ENCODE data around the gene UBE2D2. TPM values are rescaled to one million over a fixed set of nuclear protein-coding genes. Genes with fewer than 3 reads are reported as not detected.
"Not testable (repeated sequence)": the region's sequence is repeated elsewhere in the genome, so short reads cannot be mapped to it uniquely, and the experiment has no call there.

UBE2D2 gene
- total RNA-seq, 4 donors from 2014 or later, result 80.0 to 99.8 (median 85.0) TPM

DNA sequence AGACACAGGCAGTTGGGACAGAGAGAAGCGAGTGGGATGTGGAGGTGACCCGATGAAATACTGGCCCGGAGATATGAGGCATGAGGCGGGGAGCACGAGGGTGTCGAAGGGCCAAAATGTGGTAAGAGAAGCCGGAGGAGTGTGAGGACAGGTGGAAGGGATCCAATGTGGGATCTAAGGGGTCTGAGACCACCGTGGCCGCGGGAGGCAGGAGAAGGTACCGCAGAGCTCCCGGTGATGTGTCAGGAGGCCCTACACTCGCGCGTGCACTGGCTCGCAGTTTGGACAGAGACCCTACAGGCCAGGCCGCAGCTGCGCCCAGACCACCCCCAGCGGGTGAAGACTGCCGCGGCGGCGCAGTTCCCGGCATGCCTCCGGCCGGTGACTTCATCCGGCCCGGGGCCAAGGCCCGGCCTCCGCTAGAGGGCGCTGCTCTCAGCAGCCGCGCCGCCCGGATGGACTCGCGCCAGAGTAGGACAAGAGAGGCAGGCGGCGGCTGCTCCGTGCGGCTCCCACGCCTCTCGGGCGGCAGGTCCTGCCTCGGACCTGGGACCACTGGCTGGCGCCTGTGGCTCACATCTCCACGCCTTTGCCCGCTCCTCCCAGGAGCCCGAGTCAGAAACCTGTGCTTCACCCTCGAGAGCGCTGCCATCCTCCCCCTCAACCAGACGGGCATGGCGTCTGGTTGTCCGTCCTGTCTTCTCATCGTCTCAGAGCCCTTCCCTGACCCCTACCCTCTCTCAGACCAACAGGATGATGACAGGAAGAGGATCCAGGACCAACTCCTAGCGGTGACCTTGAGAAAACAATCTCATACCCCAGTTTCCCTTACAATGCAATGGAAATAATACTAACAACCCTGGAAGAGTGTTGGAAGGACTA is 43.2 kb upstream of the UBE2D2 start:
- H3K4me3 ChIP-seq (ENCODE audit: low read depth, poor library complexity, severe bottlenecking), result no peak overlapping the region
- intact Hi-C loops (cut with DNase I; ENCODE audit: low total_unique reads), result loop anchor here (10.0 kb wide), 1 partner anchor 233 kb away; no protein-coding TSS in a partner anchor
- peak; percentile 88 to 98 for DNase-seq (ENCODE audit: low spot score in 2 of 2)
- WGBS, 2 donors, result 7 to 8% methylated on average over 38 to 40 of the region's 56 CpGs
- TF ChIP-seq, protein P1, sequence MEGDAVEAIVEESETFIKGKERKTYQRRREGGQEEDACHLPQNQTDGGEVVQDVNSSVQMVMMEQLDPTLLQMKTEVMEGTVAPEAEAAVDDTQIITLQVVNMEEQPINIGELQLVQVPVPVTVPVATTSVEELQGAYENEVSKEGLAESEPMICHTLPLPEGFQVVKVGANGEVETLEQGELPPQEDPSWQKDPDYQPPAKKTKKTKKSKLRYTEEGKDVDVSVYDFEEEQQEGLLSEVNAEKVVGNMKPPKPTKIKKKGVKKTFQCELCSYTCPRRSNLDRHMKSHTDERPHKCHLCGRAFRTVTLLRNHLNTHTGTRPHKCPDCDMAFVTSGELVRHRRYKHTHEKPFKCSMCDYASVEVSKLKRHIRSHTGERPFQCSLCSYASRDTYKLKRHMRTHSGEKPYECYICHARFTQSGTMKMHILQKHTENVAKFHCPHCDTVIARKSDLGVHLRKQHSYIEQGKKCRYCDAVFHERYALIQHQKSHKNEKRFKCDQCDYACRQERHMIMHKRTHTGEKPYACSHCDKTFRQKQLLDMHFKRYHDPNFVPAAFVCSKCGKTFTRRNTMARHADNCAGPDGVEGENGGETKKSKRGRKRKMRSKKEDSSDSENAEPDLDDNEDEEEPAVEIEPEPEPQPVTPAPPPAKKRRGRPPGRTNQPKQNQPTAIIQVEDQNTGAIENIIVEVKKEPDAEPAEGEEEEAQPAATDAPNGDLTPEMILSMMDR (IDR thresholded peaks at IDR 0.05), result peak in 1 of 3 donors; percentile 95
- no peak for TF ChIP-seq POLR2A (IDR thresholded peaks at IDR 0.05)

DNA sequence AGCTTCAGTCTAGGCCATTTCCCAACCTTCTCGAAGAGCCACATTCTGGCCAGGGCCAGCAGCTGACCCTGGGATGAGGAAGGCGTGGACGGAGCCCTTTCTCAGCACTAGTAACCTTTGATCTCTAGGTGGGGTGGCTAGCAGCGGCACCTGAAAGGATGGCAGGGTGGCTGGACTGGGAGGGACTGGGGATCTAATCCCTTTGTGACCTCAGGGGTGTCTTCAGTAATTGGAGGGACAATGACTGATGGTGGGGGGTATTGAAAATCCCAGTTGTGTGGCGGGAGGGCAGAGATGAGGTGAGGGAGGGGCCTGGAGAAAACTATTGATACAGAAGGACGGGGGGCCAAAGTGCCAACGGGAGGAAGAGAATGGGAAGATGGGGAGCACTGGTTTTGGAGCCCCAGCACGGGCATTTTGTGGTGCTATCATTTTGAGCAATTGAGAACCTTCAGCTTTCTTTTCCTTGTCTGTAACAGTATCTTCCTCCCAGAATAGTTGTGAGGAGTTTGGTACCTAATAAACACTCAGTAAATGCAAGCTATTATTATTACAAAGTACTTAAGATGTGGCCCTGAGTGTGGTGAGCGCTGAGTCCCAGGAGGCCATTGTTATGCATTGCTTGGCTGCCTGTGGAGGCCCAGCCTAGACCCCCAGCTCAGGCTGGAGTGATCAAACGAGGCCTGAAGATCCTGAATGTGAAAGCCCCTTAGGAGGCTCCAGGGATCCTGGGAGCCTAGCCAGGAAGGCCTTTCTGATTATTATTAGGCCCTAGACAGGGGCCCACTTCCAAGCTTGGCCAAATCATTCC is 37.3 kb upstream of the UBE2D2 start:
- whole genome bisulfite sequencing, 2 donors, result 85 to 88% methylated on average over 10 of the region's 10 CpGs
- H3K4me3 ChIP-seq (ENCODE audit: low read depth, poor library complexity, severe bottlenecking), result no peak overlapping the region
- no peak for TF ChIP-seq POLR2A (IDR thresholded peaks at IDR 0.05)
- TF ChIP-seq, protein P1 (IDR thresholded peaks at IDR 0.05), result no peak
- intact Hi-C loops (cut with DNase I; ENCODE audit: low total_unique reads), result no loop called here
- DNase-seq (ENCODE audit: low spot score in 2 of 2), result no peak

DNA sequence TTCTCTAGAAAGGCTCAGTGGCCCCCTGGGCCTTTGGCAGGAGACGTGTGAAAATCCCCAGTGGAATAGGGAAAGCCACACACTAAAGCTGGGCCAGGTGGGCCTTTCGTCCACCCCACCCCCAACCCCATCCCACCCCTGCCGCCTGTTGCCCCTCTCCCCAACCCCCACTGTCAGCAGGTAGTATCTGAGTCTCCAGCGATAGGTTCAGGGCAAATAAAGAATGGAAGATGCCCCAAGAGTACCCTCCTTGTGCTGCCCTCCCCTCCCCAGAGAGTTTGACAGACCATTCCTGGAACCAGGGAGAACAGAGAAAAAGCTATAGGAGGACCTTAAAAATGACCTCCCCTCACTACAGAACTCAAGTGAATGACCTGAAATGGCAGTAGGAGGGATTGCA is 36.7 kb upstream of the UBE2D2 start:
- intact Hi-C loops (cut with DNase I; ENCODE audit: low total_unique reads), result no loop called here
- WGBS, 2 donors, result 85 to 100% methylated on average over 4 of the region's 4 CpGs
- DNase-seq (ENCODE audit: low spot score in 2 of 2), result no peak
- TF ChIP-seq, protein P1 (IDR thresholded peaks at IDR 0.05), result no peak
- no peak for TF ChIP-seq POLR2A (IDR thresholded peaks at IDR 0.05)
- no peak overlapping the region for H3K4me3 ChIP-seq (ENCODE audit: low read depth, poor library complexity, severe bottlenecking)

DNA sequence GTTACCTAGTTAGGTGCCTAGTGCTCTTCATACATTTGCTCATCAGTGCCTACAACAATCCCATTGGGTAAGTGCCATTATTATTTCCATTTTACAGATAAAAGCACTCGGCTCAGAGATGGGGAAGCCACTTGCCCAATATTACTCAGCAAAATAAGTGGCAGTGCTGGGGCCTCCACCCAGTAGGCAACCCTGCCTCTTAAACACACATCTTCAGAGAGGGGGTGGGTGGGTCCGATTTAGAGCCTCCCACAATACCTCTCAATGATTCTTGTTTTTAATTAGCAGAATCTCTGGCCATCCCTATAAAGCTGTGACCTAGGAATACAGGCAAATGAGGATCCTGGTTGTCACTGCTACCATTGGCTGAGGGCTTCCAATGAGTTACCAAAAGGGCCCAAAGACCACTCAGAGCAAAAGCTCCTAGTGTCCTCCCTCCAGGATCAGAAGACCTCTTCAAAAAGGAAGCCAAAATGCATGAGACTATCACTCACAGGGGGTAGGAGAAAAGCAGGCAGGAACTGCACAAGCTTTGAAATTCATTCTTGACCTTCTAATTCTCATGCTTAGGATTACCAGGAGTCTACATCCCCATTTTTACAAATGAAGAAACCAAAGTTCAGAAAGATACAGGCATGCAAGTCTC is 36.1 kb upstream of the UBE2D2 start:
- intact Hi-C loops (cut with DNase I; ENCODE audit: low total_unique reads), result no loop called here
- WGBS, 2 donors, result 65 to 70% methylated on average over 2 of the region's 2 CpGs
- no peak overlapping the region for H3K4me3 ChIP-seq (ENCODE audit: low read depth, poor library complexity, severe bottlenecking)
- no peak for DNase-seq (ENCODE audit: low spot score in 2 of 2)
- TF ChIP-seq, protein P1 (IDR thresholded peaks at IDR 0.05), result no peak
- TF ChIP-seq POLR2A (IDR thresholded peaks at IDR 0.05), result no peak

DNA sequence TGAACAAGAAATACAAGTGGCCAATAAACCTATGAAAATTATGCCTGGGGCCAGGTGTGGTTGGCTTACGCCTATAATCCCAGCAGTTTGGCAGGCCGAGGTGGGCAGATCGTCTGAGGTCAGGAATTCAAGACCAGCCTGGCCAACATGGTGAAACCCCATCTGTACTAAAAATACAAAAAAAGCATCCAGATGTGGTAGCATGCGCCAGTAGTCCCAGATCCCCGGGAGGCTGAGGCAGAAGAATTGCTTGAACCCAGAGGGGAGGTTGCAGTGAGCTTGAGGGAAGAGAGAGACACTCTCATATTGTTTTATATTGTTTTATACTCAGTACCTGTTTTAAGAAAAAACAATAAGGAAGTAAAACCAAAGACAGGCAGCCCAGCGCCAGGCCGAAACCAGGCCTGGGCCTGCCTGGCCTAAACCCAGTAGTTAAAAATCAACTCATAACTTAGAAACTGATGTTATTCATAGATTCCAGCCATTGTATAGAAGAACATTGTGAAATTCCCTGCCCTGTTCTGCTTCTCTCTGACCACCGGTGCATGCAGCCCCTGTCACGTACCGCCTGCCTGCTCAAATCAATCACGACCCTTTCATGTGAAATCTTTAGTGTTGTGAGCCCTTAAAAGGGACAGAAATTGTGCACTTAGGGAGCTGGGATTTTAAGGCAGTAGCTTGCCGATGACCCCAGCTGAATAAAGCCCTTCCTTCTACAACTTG is 35.4 kb upstream of the UBE2D2 start:
- DNase-seq (ENCODE audit: low spot score in 2 of 2); H3K4me3 ChIP-seq (ENCODE audit: low read depth, poor library complexity, severe bottlenecking); intact Hi-C loops (cut with DNase I; ENCODE audit: low total_unique reads): not testable (repeated sequence)
- WGBS, 2 donors, result 82 to 85% methylated on average over 12 of the region's 12 CpGs

DNA sequence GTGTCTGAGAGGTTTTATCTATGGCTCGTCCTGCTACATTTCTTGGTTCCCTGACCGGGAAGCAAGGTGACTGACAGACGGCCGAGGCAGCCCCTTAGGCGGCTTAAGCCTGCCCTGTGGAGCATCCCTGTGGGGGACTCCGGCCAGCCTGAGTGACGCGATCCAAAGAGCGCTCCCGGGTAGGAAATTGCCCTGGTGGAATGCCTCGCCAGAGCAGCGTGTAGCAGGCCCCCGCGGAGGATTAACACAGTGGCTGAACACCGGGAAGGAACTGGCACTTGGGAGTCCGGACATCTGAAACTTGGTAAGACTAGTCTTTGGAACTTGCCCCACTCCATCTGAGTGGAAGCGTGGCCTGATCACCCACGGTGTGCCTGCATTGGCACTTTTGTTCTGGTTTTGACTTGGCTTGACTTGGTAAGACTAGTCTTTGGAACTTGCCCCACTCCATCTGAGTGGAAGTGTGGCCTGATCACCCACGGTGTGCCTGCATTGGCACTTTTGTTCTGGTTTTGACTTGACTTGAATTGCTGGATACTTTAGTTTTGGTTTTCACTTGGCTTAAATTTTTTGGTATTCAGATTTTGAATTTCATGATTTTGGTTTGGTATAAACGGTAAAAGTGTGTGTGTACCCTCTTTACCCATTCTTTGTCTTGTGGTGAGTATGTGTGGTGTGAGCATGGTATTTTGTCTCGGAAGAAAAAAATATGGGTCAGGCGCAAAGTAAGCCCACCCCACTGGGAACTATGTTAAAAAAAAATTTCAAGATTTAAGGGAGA is 34.6 kb upstream of the UBE2D2 start:
- H3K4me3 ChIP-seq (ENCODE audit: low read depth, poor library complexity, severe bottlenecking); intact Hi-C loops (cut with DNase I; ENCODE audit: low total_unique reads); DNase-seq (ENCODE audit: low spot score in 2 of 2): not testable (repeated sequence)
- 90 to 92% methylated on average over 13 to 22 of the region's 22 CpGs for WGBS, 2 donors

DNA sequence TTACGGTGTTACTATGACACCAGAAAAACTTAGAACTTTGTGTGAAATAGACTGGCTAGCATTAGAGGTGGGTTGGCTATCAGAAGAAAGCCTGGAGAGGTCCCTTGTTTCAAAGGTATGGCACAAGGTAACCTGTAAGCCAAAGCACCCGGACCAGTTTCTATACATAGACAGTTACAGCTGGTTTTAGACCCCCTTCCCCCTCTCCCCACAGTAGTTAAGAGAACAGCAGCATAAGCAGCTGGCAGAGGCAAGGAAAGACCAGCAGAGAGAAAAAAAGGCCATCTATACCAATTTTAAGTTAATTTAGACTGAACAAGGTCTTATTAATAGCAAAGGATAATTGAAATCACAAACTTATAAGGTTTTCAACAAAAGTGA is 34.1 kb upstream of the UBE2D2 start:
- DNase-seq (ENCODE audit: low spot score in 2 of 2); H3K4me3 ChIP-seq (ENCODE audit: low read depth, poor library complexity, severe bottlenecking); intact Hi-C loops (cut with DNase I; ENCODE audit: low total_unique reads): not testable (repeated sequence)
- 77 to 84% methylated on average over 2 of the region's 2 CpGs for whole genome bisulfite sequencing, 2 donors

DNA sequence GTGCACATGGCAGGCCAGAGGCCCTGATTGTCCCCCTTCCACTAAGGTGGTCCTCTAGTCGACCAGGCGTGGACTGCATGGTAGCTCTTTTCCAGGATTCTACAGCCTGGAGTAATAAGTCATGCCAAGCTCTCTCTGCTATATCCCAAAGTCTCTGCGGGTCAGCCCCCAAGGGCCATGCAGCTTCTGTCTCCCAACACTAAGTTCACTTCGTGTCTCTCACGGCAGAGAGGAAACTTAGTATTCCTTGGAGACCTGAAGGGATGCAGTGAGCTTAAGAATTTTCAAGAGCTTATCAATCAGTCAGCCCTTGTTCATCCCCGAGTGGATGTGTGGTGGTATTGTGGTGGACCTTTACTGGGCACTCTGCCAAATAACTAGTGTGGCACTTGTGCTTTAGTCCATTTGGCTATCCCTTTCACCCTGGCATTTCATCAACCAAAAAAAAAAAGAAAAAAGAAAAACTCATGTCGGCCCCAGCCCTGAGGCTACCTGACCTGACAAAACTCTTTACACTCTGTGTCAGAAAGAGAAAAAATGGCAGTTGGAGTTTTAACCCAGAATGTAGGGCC is 33.2 kb upstream of the UBE2D2 start:
- WGBS, 2 donors, result 77 to 79% methylated on average over 7 of the region's 7 CpGs
- intact Hi-C loops (cut with DNase I; ENCODE audit: low total_unique reads); DNase-seq (ENCODE audit: low spot score in 2 of 2); H3K4me3 ChIP-seq (ENCODE audit: low read depth, poor library complexity, severe bottlenecking): not testable (repeated sequence)
